Endodermal cell (in vitro differentiated cells): ENCODE measurements around the gene NSMCE4A. TPM values are rescaled to one million over a fixed set of nuclear protein-coding genes. Genes with fewer than 3 reads are reported as not detected.

Experiments used
- DNase-seq: peaks from one replicate; pipeline ENCODE4 v3.0.0-alpha.2; 2017
- H3K27ac ChIP-seq: 2 replicates; pipeline ENCODE4 v1.5.1; 2013; ENCODE audit warnings: mild to moderate bottlenecking, low read depth, low read length, moderate library complexity
- H3K27me3 ChIP-seq: 2 replicates; pipeline ENCODE4 v1.6.1; 2013; ENCODE audit warnings: mild to moderate bottlenecking, low read length, moderate library complexity; ENCODE audit not compliant: insufficient read depth, control insufficient read depth, poor library complexity, severe bottlenecking
- H3K36me3 ChIP-seq: 2 replicates; pipeline ENCODE4 v1.7.0; 2013; ENCODE audit warnings: mild to moderate bottlenecking, low read length, moderate library complexity; ENCODE audit not compliant: control insufficient read depth, insufficient read depth
- H3K4me1 ChIP-seq: one replicate; pipeline ENCODE4 v1.7.0; 2013; ENCODE audit warnings: low read length; ENCODE audit not compliant: control insufficient read depth, insufficient read depth
- H3K4me3 ChIP-seq: 2 replicates; pipeline ENCODE4 v1.5.1; 2013; ENCODE audit warnings: mild to moderate bottlenecking, low read length, moderate library complexity
- H3K9ac ChIP-seq: 2 replicates; pipeline ENCODE4 v1.6.1; 2013; ENCODE audit warnings: mild to moderate bottlenecking, low read length, moderate library complexity; ENCODE audit not compliant: poor library complexity, severe bottlenecking; ENCODE audit errors: extremely low read depth
- H3K9me3 ChIP-seq: 2 replicates; pipeline ENCODE4 v1.6.1; 2013; ENCODE audit warnings: mild to moderate bottlenecking, low read length, moderate library complexity; ENCODE audit not compliant: control insufficient read depth
- H3K27ac Mint-ChIP-seq: 2 replicates; pipeline ENCODE4 v1.8.0; 2020; ENCODE audit warnings: mixed read lengths
- H3K27me3 Mint-ChIP-seq: 2 replicates; pipeline ENCODE4 v1.8.0; 2021; ENCODE audit warnings: mild to moderate bottlenecking, mixed read lengths; ENCODE audit not compliant: insufficient read depth
- H3K36me3 Mint-ChIP-seq: 2 replicates; pipeline ENCODE4 v1.8.0; 2020; ENCODE audit warnings: low read depth, mixed read lengths
- H3K4me1 Mint-ChIP-seq: 2 replicates; pipeline ENCODE4 v1.8.0; 2020; ENCODE audit warnings: mixed read lengths
- H3K4me3 Mint-ChIP-seq: 2 replicates; pipeline ENCODE4 v1.8.0; 2020; ENCODE audit warnings: mild to moderate bottlenecking, moderate library complexity, mixed read lengths
- H3K9me3 Mint-ChIP-seq: 2 replicates; pipeline ENCODE4 v1.8.0; 2020; ENCODE audit warnings: mild to moderate bottlenecking, mixed read lengths
- WGBS, 2 experiments: methylation state at CpG; one replicate each; pipeline versions ENCODE4 v1.1.5 to v1.1.7; 2013; ENCODE audit warnings: missing lambda C conversion rate in 2 of 2, mixed read lengths in 1 of 2; ENCODE audit not compliant: insufficient coverage in 1 of 2, insufficient read length in 1 of 2; 5-methylcytosine and 5-hydroxymethylcytosine counted together
- total RNA-seq, 2 donors: library from RNA; stranded (reverse); fragmentation: NEBNext Ultra II Directional in 1 of 2; extraction: Animal tissue kit (Norgen Biotek cat#: 25700) in 1 of 2; gene quantifications; 2 replicates in 1 of 2; 3 replicates in 1 of 2; pipeline ENCODE4 v1.2.1, GENCODE V29; 2021
- TF ChIP-seq, protein P1 (sequence below): fragments of 200-600 bp; sonication (generic); conservative IDR thresholded peaks from 2 replicates; pipeline ENCODE4 v1.5.0; 2021; ENCODE audit warnings: antibody characterized with exemption, mild to moderate bottlenecking

The NSMCE4A gene
- total RNA-seq, 2 donors from 2014 or later, result 55.3 to 69.7 TPM

DNA sequence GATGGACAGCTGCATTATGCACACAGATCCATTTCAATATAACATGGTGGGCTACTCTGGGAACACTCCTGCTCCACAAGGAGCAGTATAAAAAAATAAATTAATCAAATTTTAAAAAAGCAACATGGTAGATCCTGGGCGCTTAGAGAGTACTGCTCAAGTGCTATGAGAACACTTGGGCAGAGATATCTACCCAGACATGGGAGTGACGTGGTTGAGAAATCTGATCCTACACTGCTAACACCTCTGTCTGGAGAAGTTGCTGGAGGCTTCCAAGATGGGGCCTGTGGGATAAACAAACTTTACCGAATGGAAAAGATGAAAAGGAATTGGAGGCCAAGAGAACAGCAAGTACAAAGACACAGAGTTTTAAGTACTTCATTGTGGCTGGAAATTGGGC, 9.0 kb downstream of the NSMCE4A start:
- TF ChIP-seq, protein P1, sequence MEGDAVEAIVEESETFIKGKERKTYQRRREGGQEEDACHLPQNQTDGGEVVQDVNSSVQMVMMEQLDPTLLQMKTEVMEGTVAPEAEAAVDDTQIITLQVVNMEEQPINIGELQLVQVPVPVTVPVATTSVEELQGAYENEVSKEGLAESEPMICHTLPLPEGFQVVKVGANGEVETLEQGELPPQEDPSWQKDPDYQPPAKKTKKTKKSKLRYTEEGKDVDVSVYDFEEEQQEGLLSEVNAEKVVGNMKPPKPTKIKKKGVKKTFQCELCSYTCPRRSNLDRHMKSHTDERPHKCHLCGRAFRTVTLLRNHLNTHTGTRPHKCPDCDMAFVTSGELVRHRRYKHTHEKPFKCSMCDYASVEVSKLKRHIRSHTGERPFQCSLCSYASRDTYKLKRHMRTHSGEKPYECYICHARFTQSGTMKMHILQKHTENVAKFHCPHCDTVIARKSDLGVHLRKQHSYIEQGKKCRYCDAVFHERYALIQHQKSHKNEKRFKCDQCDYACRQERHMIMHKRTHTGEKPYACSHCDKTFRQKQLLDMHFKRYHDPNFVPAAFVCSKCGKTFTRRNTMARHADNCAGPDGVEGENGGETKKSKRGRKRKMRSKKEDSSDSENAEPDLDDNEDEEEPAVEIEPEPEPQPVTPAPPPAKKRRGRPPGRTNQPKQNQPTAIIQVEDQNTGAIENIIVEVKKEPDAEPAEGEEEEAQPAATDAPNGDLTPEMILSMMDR, result no peak
- no peak for DNase-seq
- H3K4me1 Mint-ChIP-seq, result no peaks in the 10 kb centered on the region
- Histone ChIP-seq H3K9me3 (no peaks in the 10 kb centered on the region), H3K9ac (no peak overlapping the region), H3K36me3 (peaks cover 72% of the 10 kb centered on the region), H3K27ac (no peak overlapping the region), H3K27me3 (no peaks in the 10 kb centered on the region), H3K4me1 (no peaks in the 10 kb centered on the region), H3K4me3 (no peak overlapping the region)
- peaks cover 59% of the 10 kb centered on the region for H3K36me3 Mint-ChIP-seq
- H3K4me3 Mint-ChIP-seq, result no peak overlapping the region
- 95 to 100% methylated on average over 2 to 3 of the region's 3 CpGs for WGBS, 2 experiments
- H3K27ac Mint-ChIP-seq, result no peak overlapping the region
- no peaks in the 10 kb centered on the region for H3K27me3 Mint-ChIP-seq
- H3K9me3 Mint-ChIP-seq, result no peaks in the 10 kb centered on the region

DNA sequence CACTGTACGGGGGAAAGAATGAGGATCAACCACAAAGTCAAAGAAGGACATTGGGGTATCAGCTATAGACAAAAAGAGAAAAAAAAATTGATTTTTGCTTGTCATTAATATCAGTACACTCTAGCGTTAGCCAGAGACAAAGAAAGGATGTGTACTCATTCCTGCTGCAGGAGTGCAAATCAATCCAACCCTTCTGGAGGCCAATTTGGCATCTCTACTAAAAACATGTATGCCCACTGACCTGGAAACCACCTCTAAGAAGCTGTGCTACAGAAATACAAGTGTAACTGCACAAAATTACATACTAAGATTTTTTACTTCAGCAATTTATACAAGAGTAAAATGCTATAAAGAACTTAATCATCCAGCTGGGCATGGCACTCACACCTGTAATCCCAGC, 13.6 kb downstream of the NSMCE4A start:
- Mint-ChIP-seq H3K27me3 (no peaks in the 10 kb centered on the region), H3K27ac (no peak overlapping the region), H3K9me3 (no peaks in the 10 kb centered on the region), H3K4me1 (peaks cover 12% of the 10 kb centered on the region), H3K4me3 (no peak overlapping the region), H3K36me3 (peaks cover 55% of the 10 kb centered on the region)
- no peak for DNase-seq
- Histone ChIP-seq H3K4me3 (no peak overlapping the region), H3K9me3 (no peaks in the 10 kb centered on the region), H3K27ac (no peak overlapping the region), H3K4me1 (no peaks in the 10 kb centered on the region), H3K9ac (no peak overlapping the region), H3K36me3 (peaks cover 72% of the 10 kb centered on the region), H3K27me3 (no peaks in the 10 kb centered on the region)
- TF ChIP-seq, protein P1, result no peak
- WGBS, 2 experiments, result 90 to 95% methylated on average over 2 of the region's 2 CpGs

DNA sequence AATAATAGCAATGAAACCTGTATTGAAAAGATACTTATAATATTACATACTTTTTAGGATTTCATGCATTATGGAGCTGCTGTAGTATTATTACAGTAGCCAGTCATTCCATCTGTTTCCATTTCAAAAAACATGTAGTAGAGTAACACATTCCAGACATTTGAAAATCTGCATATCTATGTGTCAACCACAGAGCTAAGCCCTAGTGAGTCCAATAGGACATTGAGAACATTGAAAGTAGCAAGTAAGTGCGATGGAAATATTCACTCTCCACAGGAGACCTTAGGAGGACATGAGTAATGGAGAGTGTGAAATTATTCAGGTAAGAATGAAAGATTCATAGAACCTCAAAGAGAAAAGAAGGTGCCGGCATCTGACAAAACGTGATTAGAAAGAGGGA, 15.3 kb downstream of the NSMCE4A start:
- Histone ChIP-seq H3K4me3 (no peak overlapping the region), H3K36me3 (peaks cover 69% of the 10 kb centered on the region), H3K9me3 (no peaks in the 10 kb centered on the region), H3K27me3 (no peaks in the 10 kb centered on the region), H3K27ac (no peak overlapping the region), H3K4me1 (no peaks in the 10 kb centered on the region), H3K9ac (no peak overlapping the region)
- Mint-ChIP-seq H3K4me3 (no peak overlapping the region), H3K27me3 (no peaks in the 10 kb centered on the region), H3K4me1 (peaks cover 12% of the 10 kb centered on the region), H3K9me3 (no peaks in the 10 kb centered on the region), H3K27ac (no peak overlapping the region), H3K36me3 (peaks cover 51% of the 10 kb centered on the region)
- TF ChIP-seq, protein P1, result no peak
- DNase-seq, result no peak
- 80 to 84% methylated on average over 3 of the region's 3 CpGs for WGBS, 2 experiments
